ENCODE measurements around the gene KRT32.

GRCh38 chr17:41440531-41441033 is 26.6 kb downstream of the KRT32 start, which contains the start of gene KRT38:
- TF ChIP-seq CTCF (conservative IDR thresholded peaks at IDR 0.05; ENCODE audit: low read length) (no peak), EZH2phosphoT487 (IDR thresholded peaks at IDR 0.05; ENCODE audit: borderline replicate concordance, low read depth, low read length) (no peak)
